HEK293 (cell line): ENCODE measurements around the gene MPC2.

ENCODE experiments used
- GLI2 ChIP-seq: fragments of 450-650 bp; formaldehyde crosslinking; IDR thresholded peaks from 2 replicates; pipeline ENCODE4; 2017; ENCODE audit warnings: missing biosample characterization, missing genetic modification characterization, low read depth, borderline replicate concordance
- GLIS2 ChIP-seq: fragments of 450-650 bp; formaldehyde crosslinking; IDR thresholded peaks from 2 replicates; pipeline ENCODE4 v1.5.1; 2016; ENCODE audit warnings: missing biosample characterization, missing genetic modification characterization
- KLF10 ChIP-seq: fragments of 450-650 bp; IDR thresholded peaks from 2 replicates; pipeline ENCODE4 v1.5.1; 2018; ENCODE audit warnings: missing biosample characterization, mild to moderate bottlenecking, missing genetic modification characterization
- KLF16 ChIP-seq: fragments of 450-650 bp; formaldehyde crosslinking; IDR thresholded peaks from 2 replicates; pipeline ENCODE4 v1.5.1; 2017; ENCODE audit warnings: missing biosample characterization, missing genetic modification characterization
- MZF1 ChIP-seq: fragments of 450-650 bp; formaldehyde crosslinking; IDR thresholded peaks from 2 replicates; pipeline ENCODE4 v1.5.1; 2017; ENCODE audit warnings: missing biosample characterization, missing genetic modification characterization, borderline replicate concordance
- PATZ1 ChIP-seq: fragments of 450-650 bp; formaldehyde crosslinking; IDR thresholded peaks from 2 replicates; pipeline ENCODE4 v1.5.1; 2016; ENCODE audit warnings: missing biosample characterization, missing genetic modification characterization
- SCRT1 ChIP-seq: fragments of 450-650 bp; formaldehyde crosslinking; IDR thresholded peaks from 2 replicates; pipeline ENCODE4 v1.5.1; 2016; ENCODE audit warnings: missing biosample characterization, missing genetic modification characterization, borderline replicate concordance
- SCRT2 ChIP-seq: fragments of 450-650 bp; formaldehyde crosslinking; IDR thresholded peaks from 2 replicates; pipeline ENCODE4 v1.5.1; 2016; ENCODE audit warnings: missing biosample characterization, missing genetic modification characterization
- TRIM28 ChIP-seq: IDR thresholded peaks from 2 replicates; pipeline ENCODE4 v1.6.1; 2011; ENCODE audit warnings: low read length, control low read depth, borderline replicate concordance
- YY1 ChIP-seq: fragments of 450-650 bp; formaldehyde crosslinking; IDR thresholded peaks from 2 replicates; pipeline ENCODE4 v1.5.1; 2018; ENCODE audit warnings: missing biosample characterization, missing genetic modification characterization
- ZBTB21 ChIP-seq: fragments of 450-650 bp; formaldehyde crosslinking; IDR thresholded peaks from 2 replicates; pipeline ENCODE4 v1.5.1; 2017; ENCODE audit warnings: missing biosample characterization, missing genetic modification characterization
- ZBTB44 ChIP-seq: fragments of 450-650 bp; IDR thresholded peaks from 2 replicates; pipeline ENCODE4 v1.5.1; 2018; ENCODE audit warnings: missing biosample characterization, mild to moderate bottlenecking, missing genetic modification characterization
- ZEB2 ChIP-seq: fragments of 450-650 bp; formaldehyde crosslinking; IDR thresholded peaks from 2 replicates; pipeline ENCODE4 v1.5.1; 2016; ENCODE audit warnings: missing biosample characterization, missing genetic modification characterization
- ZFP3 ChIP-seq: fragments of 450-650 bp; formaldehyde crosslinking; IDR thresholded peaks from 2 replicates; pipeline ENCODE4 v1.5.1; 2016; ENCODE audit warnings: low read depth, missing biosample characterization, missing genetic modification characterization
- ZFP69B ChIP-seq: fragments of 450-650 bp; formaldehyde crosslinking; IDR thresholded peaks from 2 replicates; pipeline ENCODE4 v1.5.1; 2016; ENCODE audit warnings: missing biosample characterization, missing genetic modification characterization
- ZNF132 ChIP-seq: fragments of 450-650 bp; formaldehyde crosslinking; IDR thresholded peaks from 2 replicates; pipeline ENCODE4 v1.5.1; 2017; ENCODE audit warnings: missing biosample characterization, missing genetic modification characterization, borderline replicate concordance
- ZNF16 ChIP-seq: fragments of 450-650 bp; formaldehyde crosslinking; IDR thresholded peaks from 2 replicates; pipeline ENCODE4 v1.5.1; 2016; ENCODE audit warnings: low read depth, missing biosample characterization, missing genetic modification characterization
- ZNF169 ChIP-seq: fragments of 450-650 bp; formaldehyde crosslinking; IDR thresholded peaks from 2 replicates; pipeline ENCODE4 v1.5.1; 2016; ENCODE audit warnings: missing biosample characterization, missing genetic modification characterization
- ZNF174 ChIP-seq: fragments of 450-650 bp; formaldehyde crosslinking; IDR thresholded peaks from 2 replicates; pipeline ENCODE4 v1.5.0; 2017; ENCODE audit warnings: missing biosample characterization, mild to moderate bottlenecking, missing genetic modification characterization
- ZNF184 ChIP-seq: fragments of 450-650 bp; IDR thresholded peaks from 2 replicates; pipeline ENCODE4 v1.5.1; 2018; ENCODE audit warnings: missing biosample characterization, mild to moderate bottlenecking, missing genetic modification characterization
- ZNF2 ChIP-seq: fragments of 450-650 bp; formaldehyde crosslinking; IDR thresholded peaks from 2 replicates; pipeline ENCODE4 v1.5.1; 2016; ENCODE audit warnings: missing biosample characterization, missing genetic modification characterization
- ZNF24 ChIP-seq: fragments of 450-650 bp; formaldehyde crosslinking; IDR thresholded peaks from 2 replicates; pipeline ENCODE4 v1.5.1; 2016; ENCODE audit warnings: missing biosample characterization, missing genetic modification characterization
- ZNF292 ChIP-seq: fragments of 450-650 bp; formaldehyde crosslinking; IDR thresholded peaks from 2 replicates; pipeline ENCODE4 v1.5.1; 2016; ENCODE audit warnings: low read depth, missing biosample characterization, missing genetic modification characterization, borderline replicate concordance
- ZNF341 ChIP-seq: fragments of 450-650 bp; formaldehyde crosslinking; IDR thresholded peaks from 2 replicates; pipeline ENCODE4; 2016; ENCODE audit warnings: low read depth, missing biosample characterization, missing genetic modification characterization
- ZNF362 ChIP-seq: fragments of 450-650 bp; formaldehyde crosslinking; IDR thresholded peaks from 2 replicates; pipeline ENCODE4 v1.5.1; 2016; ENCODE audit warnings: missing biosample characterization, missing genetic modification characterization
- ZNF391 ChIP-seq: fragments of 450-650 bp; formaldehyde crosslinking; IDR thresholded peaks from 2 replicates; pipeline ENCODE4 v1.5.1; 2016; ENCODE audit warnings: low read depth, missing biosample characterization, missing genetic modification characterization, borderline replicate concordance
- ZNF530 ChIP-seq: fragments of 450-650 bp; formaldehyde crosslinking; IDR thresholded peaks from 2 replicates; pipeline ENCODE4 v1.5.1; 2016; ENCODE audit warnings: low read depth, missing biosample characterization, missing genetic modification characterization
- ZNF544 ChIP-seq: fragments of 450-650 bp; formaldehyde crosslinking; IDR thresholded peaks from 2 replicates; pipeline ENCODE4 v1.5.0; 2017; ENCODE audit warnings: missing biosample characterization, missing genetic modification characterization
- ZNF555 ChIP-seq: fragments of 450-650 bp; formaldehyde crosslinking; conservative IDR thresholded peaks from 2 replicates; pipeline ENCODE4 v1.5.1; 2017; ENCODE audit warnings: missing biosample characterization, mild to moderate bottlenecking, missing genetic modification characterization, inconsistent platforms
- ZNF558 ChIP-seq: fragments of 450-650 bp; formaldehyde crosslinking; IDR thresholded peaks from 2 replicates; pipeline ENCODE4 v1.5.1; 2016; ENCODE audit warnings: missing biosample characterization, missing genetic modification characterization
- ZNF670 ChIP-seq: fragments of 450-650 bp; formaldehyde crosslinking; IDR thresholded peaks from 2 replicates; pipeline ENCODE4 v1.5.1; 2016; ENCODE audit warnings: missing biosample characterization, missing genetic modification characterization, low read depth
- ZNF677 ChIP-seq: fragments of 450-650 bp; IDR thresholded peaks from 2 replicates; pipeline ENCODE4 v1.5.0; 2018; ENCODE audit warnings: missing biosample characterization, mild to moderate bottlenecking, missing genetic modification characterization, moderate library complexity
- ZNF701 ChIP-seq: fragments of 450-650 bp; formaldehyde crosslinking; IDR thresholded peaks from 2 replicates; pipeline ENCODE4 v1.5.1; 2016; ENCODE audit warnings: missing biosample characterization, missing genetic modification characterization
- ZNF747 ChIP-seq: fragments of 450-650 bp; formaldehyde crosslinking; IDR thresholded peaks from 2 replicates; pipeline ENCODE4 v1.5.1; 2016; ENCODE audit warnings: missing biosample characterization, missing genetic modification characterization
- ZSCAN4 ChIP-seq: fragments of 450-650 bp; formaldehyde crosslinking; IDR thresholded peaks from 2 replicates; pipeline ENCODE4 v1.5.1; 2017; ENCODE audit warnings: missing biosample characterization, missing genetic modification characterization
- ZXDB ChIP-seq: fragments of 450-650 bp; formaldehyde crosslinking; IDR thresholded peaks from 2 replicates; pipeline ENCODE4 v1.5.1; 2016; ENCODE audit warnings: missing biosample characterization, missing genetic modification characterization

MPC2 gene

GRCh38 chr1:167984886-167985489 lies 48.1 kb upstream of the MPC2 start (continued):
- TF ChIP-seq PATZ1 (tag by site-specific recombination) (no peak), ZNF174 (tag by site-specific recombination) (no peak), ZNF701 (tag by site-specific recombination) (no peak), YY1 (no peak), ZNF24 (tag by site-specific recombination) (peak; percentile 82; the same call in 1 of the 2 replicates), GLI2 (tag by site-specific recombination) (no peak), ZNF132 (no peak), ZNF530 (tag by site-specific recombination) (no peak), SCRT2 (tag by site-specific recombination) (peak; percentile 58), ZFP3 (no peak), ZNF544 (tag by site-specific recombination) (no peak), ZNF747 (tag by site-specific recombination) (peak; percentile 81; the same call in 1 of the 2 replicates), ZEB2 (tag by site-specific recombination) (no peak), ZBTB21 (tag by site-specific recombination) (peak; percentile 86), ZNF2 (tag by site-specific recombination) (peak; percentile 78; the same call in 1 of the 2 replicates), ZXDB (tag by site-specific recombination) (0 out of 2 replicates have a peak, but pooled peaks have one; percentile 34), ZSCAN4 (tag by site-specific recombination) (peak; percentile 94), KLF16 (tag by site-specific recombination) (peak; percentile 79; the same call in 1 of the 2 replicates), ZNF677 (tag by site-specific recombination) (no peak), ZNF391 (tag by site-specific recombination) (peak; percentile 59; the same call in 1 of the 2 replicates), ZBTB44 (no peak), ZNF169 (peak; percentile 91; the same call in 1 of the 2 replicates), ZNF555 (0 out of 2 replicates have a peak, but pooled peaks have one; percentile 3), ZNF16 (no peak), GLIS2 (tag by site-specific recombination) (no peak), ZNF558 (tag by site-specific recombination) (peak; percentile 25; the same call in 1 of the 2 replicates), TRIM28 (no peak), ZNF362 (tag by site-specific recombination) (0 out of 2 replicates have a peak, but pooled peaks have one; percentile 43), SCRT1 (no peak), ZNF292 (no peak), ZNF184 (tag by site-specific recombination) (no peak), ZNF341 (tag by site-specific recombination) (no peak), ZNF670 (tag by site-specific recombination) (no peak), MZF1 (tag by site-specific recombination) (peak; percentile 55; the same call in 1 of the 2 replicates), KLF10 (no peak), ZFP69B (tag by site-specific recombination) (peak; percentile 82)
